Neuronal stem cell (in vitro differentiated cells): ENCODE data around the gene IQCE.
"Not testable (repeated sequence)": the region's sequence is repeated elsewhere in the genome, so short reads cannot be mapped to it uniquely, and the experiment has no call there.

ENCODE experiments used
- DNase-seq: peaks from one replicate; pipeline ENCODE4 v3.0.0-alpha.2; 2013; ENCODE audit warnings: low spot score
- H2AFZ ChIP-seq: one replicate; pipeline ENCODE4 v1.6.1; 2013; ENCODE audit warnings: mild to moderate bottlenecking, low read length, inconsistent platforms
- H2AK5ac ChIP-seq: 2 replicates; pipeline ENCODE4 v1.6.1; 2013; ENCODE audit warnings: low read depth, mild to moderate bottlenecking, inconsistent platforms, low read length, moderate library complexity, mixed read lengths
- H2BK120ac ChIP-seq: 2 replicates; pipeline ENCODE4 v1.6.1; 2013; ENCODE audit warnings: low read depth, mild to moderate bottlenecking, inconsistent platforms, low read length, moderate library complexity, mixed read lengths
- H2BK12ac ChIP-seq: one replicate; pipeline ENCODE4 v1.6.1; 2013; ENCODE audit warnings: low read length, inconsistent platforms
- H2BK15ac ChIP-seq: 2 replicates; pipeline ENCODE4 v1.6.1; 2013; ENCODE audit warnings: mild to moderate bottlenecking, low read length, inconsistent platforms, mixed read lengths
- H2BK5ac ChIP-seq: one replicate; pipeline ENCODE4 v1.6.1; 2013; ENCODE audit warnings: inconsistent platforms, mild to moderate bottlenecking, low read length, moderate library complexity
- H3K14ac ChIP-seq: one replicate; pipeline ENCODE4 v1.6.1; 2013; ENCODE audit warnings: low read length, inconsistent platforms
- H3K18ac ChIP-seq: 2 replicates; pipeline ENCODE4 v1.6.1; 2013; ENCODE audit warnings: low read length, inconsistent platforms
- H3K23ac ChIP-seq: 2 replicates; pipeline ENCODE4 v1.6.1; 2013; ENCODE audit warnings: low read depth, mild to moderate bottlenecking, mixed read lengths, low read length, inconsistent platforms; ENCODE audit not compliant: poor library complexity
- H3K27ac ChIP-seq: replicated peaks from 3 replicates; pipeline ENCODE4 v1.5.1; 2013; ENCODE audit warnings: low read length, inconsistent platforms
- H3K27me3 ChIP-seq, 3 experiments: 2 replicates each; pipeline ENCODE4 v1.6.1; 2013; ENCODE audit warnings: low read length in 3 of 3, mild to moderate bottlenecking in 2 of 3, inconsistent platforms in 1 of 3, low read depth in 1 of 3, mixed read lengths in 1 of 3, moderate library complexity in 1 of 3; ENCODE audit not compliant: control insufficient read depth in 3 of 3, insufficient read depth in 3 of 3
- H3K36me3 ChIP-seq, 2 donors: replicated peaks in 1 of 2; 2 replicates each; pipeline ENCODE4 v1.6.1; 2013; ENCODE audit warnings: low read length in 2 of 2; ENCODE audit not compliant: control insufficient read depth in 2 of 2, insufficient read depth in 2 of 2
- H3K4ac ChIP-seq: 2 replicates; pipeline ENCODE4 v1.6.1; 2013; ENCODE audit warnings: inconsistent platforms, mild to moderate bottlenecking, low read length, moderate library complexity
- H3K4me1 ChIP-seq, 2 donors: 1 replicate in 1 of 2; 2 replicates in 1 of 2; pipeline ENCODE4 v1.6.1; 2013; ENCODE audit warnings: low read length in 2 of 2, low read depth in 1 of 2; ENCODE audit not compliant: control insufficient read depth in 2 of 2, insufficient read depth in 1 of 2
- H3K4me2 ChIP-seq: one replicate; pipeline ENCODE4 v1.6.1; 2013; ENCODE audit warnings: mild to moderate bottlenecking, low read length, inconsistent platforms; ENCODE audit not compliant: insufficient read depth, poor library complexity, severe bottlenecking
- H3K4me3 ChIP-seq, 2 donors: 2 replicates each; pipeline ENCODE4 v1.5.1; 2013; ENCODE audit warnings: low read length in 2 of 2, mild to moderate bottlenecking in 2 of 2, inconsistent platforms in 1 of 2, moderate library complexity in 1 of 2
- H3K79me1 ChIP-seq: one replicate; pipeline ENCODE4 v1.6.1; 2013; ENCODE audit warnings: low read depth, mild to moderate bottlenecking, inconsistent platforms, low read length, moderate library complexity
- H3K9ac ChIP-seq: one replicate; pipeline ENCODE4 v1.6.1; 2013; ENCODE audit warnings: mild to moderate bottlenecking, low read depth, low read length, inconsistent platforms; ENCODE audit not compliant: poor library complexity
- H3K9me3 ChIP-seq, 2 donors: replicated peaks in 1 of 2; 2 replicates each; pipeline versions ENCODE3 to v1.6.1; 2013; ENCODE audit warnings: low read length in 2 of 2, mild to moderate bottlenecking in 2 of 2, inconsistent platforms in 1 of 2, low read depth in 1 of 2, mixed read lengths in 1 of 2, moderate library complexity in 1 of 2; ENCODE audit not compliant: control insufficient read depth in 2 of 2, insufficient read depth in 1 of 2
- H4K8ac ChIP-seq: one replicate; pipeline ENCODE4 v1.6.1; 2013; ENCODE audit warnings: low read depth, mild to moderate bottlenecking, inconsistent platforms, low read length, moderate library complexity
- H4K91ac ChIP-seq: one replicate; pipeline ENCODE4 v1.6.1; 2013; ENCODE audit warnings: low read length, low read depth, mild to moderate bottlenecking, inconsistent platforms; ENCODE audit not compliant: poor library complexity
- WGBS, 2 donors: extraction: QIAGEN DNeasy Blood & Tissue Kit; methylation state at CpG; one replicate each; pipeline ENCODE4 v1.1.7; 2013; ENCODE audit warnings: missing lambda C conversion rate in 2 of 2, mixed read lengths in 1 of 2; ENCODE audit not compliant: insufficient read length in 2 of 2, insufficient replicate concordance in 1 of 2; ENCODE audit errors: extremely low coverage in 2 of 2; 5-methylcytosine and 5-hydroxymethylcytosine counted together

IQCE gene

GRCh38 chr7:2529161-2530070 lies 29.4 kb upstream of the IQCE start:
- no peak overlapping the region for H2BK12ac ChIP-seq
- H3K4ac ChIP-seq, result no peak overlapping the region
- no peak overlapping the region for H3K4me3 ChIP-seq
- H2AK5ac ChIP-seq, result peak overlapping the region; percentile 68
- peak overlapping the region; percentile 4 for H4K8ac ChIP-seq
- H3K23ac ChIP-seq, result peak overlapping the region; percentile 80
- H3K4me2 ChIP-seq, result no peak overlapping the region
- peak overlapping the region; percentile 75 for H2BK15ac ChIP-seq
- peak overlapping the region; percentile 47 for H3K14ac ChIP-seq
- peak overlapping the region; percentile 46 for H3K27ac ChIP-seq
- peaks cover 28% of the 10 kb centered on the region for H3K79me1 ChIP-seq
- H2BK120ac ChIP-seq, result no peak overlapping the region
- H3K27me3 ChIP-seq, result no peaks in the 10 kb centered on the region
- H3K36me3 ChIP-seq, result peaks cover 42 to 46% of the 10 kb centered on the region in 2 donors
- no peak overlapping the region for H2AFZ ChIP-seq
- no peak overlapping the region for H3K9ac ChIP-seq
- H3K18ac ChIP-seq, result peak overlapping the region; percentile 80
- peak overlapping the region; percentile 42 for H2BK5ac ChIP-seq
- H4K91ac ChIP-seq, result peak overlapping the region; percentile 53
- WGBS, 2 donors, result no CpG with 5 or more reads among the region's 30 CpGs
- peaks cover 39 to 44% of the 10 kb centered on the region in 2 donors for H3K4me1 ChIP-seq
- H3K9me3 ChIP-seq, result no peaks in the 10 kb centered on the region
- DNase-seq, result no peak

GRCh38 chr7:2530071-2530987 lies 28.4 kb upstream of the IQCE start:
- Histone ChIP-seq H3K23ac (no peak overlapping the region), H3K36me3 (peaks cover 41 to 42% of the 10 kb centered on the region in 2 donors), H4K91ac (no peak overlapping the region), H4K8ac (no peak overlapping the region), H2BK15ac (no peak overlapping the region), H3K27ac (peak overlapping the region; percentile 46), H3K9ac (no peak overlapping the region), H3K4me1 (peaks cover 31 to 39% of the 10 kb centered on the region in 2 donors), H2BK5ac (peak overlapping the region; percentile 42), H3K79me1 (peaks cover 26% of the 10 kb centered on the region), H2BK12ac (no peak overlapping the region), H3K4ac (no peak overlapping the region), H2AFZ (no peak overlapping the region), H3K4me3 (no peak overlapping the region), H2AK5ac (no peak overlapping the region), H3K4me2 (no peak overlapping the region), H3K9me3 (no peaks in the 10 kb centered on the region), H2BK120ac (no peak overlapping the region), H3K27me3 (no peaks in the 10 kb centered on the region), H3K14ac (peak overlapping the region; percentile 21), H3K18ac (peak overlapping the region; percentile 50)
- DNase-seq, result no peak
- no CpG with 5 or more reads among the region's 16 CpGs for WGBS, 2 donors

- not testable (repeated sequence) for H2AFZ ChIP-seq, H3K27me3 ChIP-seq, H3K9me3 ChIP-seq, H4K91ac ChIP-seq, DNase-seq, H2AK5ac ChIP-seq, H3K4me3 ChIP-seq, H3K4ac ChIP-seq, H2BK120ac ChIP-seq, H2BK12ac ChIP-seq, H2BK5ac ChIP-seq, H3K14ac ChIP-seq, H2BK15ac ChIP-seq, H3K4me2 ChIP-seq, H3K23ac ChIP-seq
- Histone ChIP-seq H3K27ac (peak overlapping the region; percentile 46), H3K4me1 (peaks cover 22 to 30% of the 10 kb centered on the region in 2 donors), H3K18ac (peak overlapping the region; percentile 80), H3K9ac (peak overlapping the region; percentile 70), H4K8ac (peak overlapping the region; percentile 82), H3K36me3 (peaks cover 32 to 34% of the 10 kb centered on the region in 2 donors), H3K79me1 (peaks cover 18% of the 10 kb centered on the region)
- no CpG with 5 or more reads among the region's 43 CpGs for WGBS, 2 donors
Observed at GRCh38 chr7:2530994-2531795, 27.6 kb upstream of the IQCE start.
